Muscle layer of duodenum (tissue), 2 donors: ENCODE data around the gene MRTO4.

Source experiments
- H3K27ac ChIP-seq: one replicate; pipeline ENCODE4 v1.7.0; 2013; ENCODE audit warnings: mild to moderate bottlenecking, low read length
- H3K27me3 ChIP-seq: one replicate; pipeline ENCODE4 v1.7.0; 2013; ENCODE audit warnings: low read depth, mild to moderate bottlenecking, control low read depth, low read length
- H3K36me3 ChIP-seq, 2 donors: one replicate each; pipeline ENCODE4 v1.7.0; 2013; ENCODE audit warnings: low read length in 2 of 2, control low read depth in 1 of 2, mild to moderate bottlenecking in 1 of 2; ENCODE audit not compliant: insufficient read depth in 2 of 2, control insufficient read depth in 1 of 2
- H3K4me1 ChIP-seq, 2 donors: one replicate each; pipeline ENCODE4 v1.7.0; 2013; ENCODE audit warnings: low read length in 2 of 2, mild to moderate bottlenecking in 2 of 2, control low read depth in 1 of 2, moderate library complexity in 1 of 2; ENCODE audit not compliant: insufficient read depth in 2 of 2, control insufficient read depth in 1 of 2
- H3K4me3 ChIP-seq, 2 donors: one replicate each; pipeline ENCODE4 v1.7.0; 2013; ENCODE audit warnings: low read length in 2 of 2, low read depth in 1 of 2, mild to moderate bottlenecking in 1 of 2
- H3K9me3 ChIP-seq, 2 donors: one replicate each; pipeline ENCODE4 v1.7.0; 2013; ENCODE audit warnings: low read length in 2 of 2, control low read depth in 1 of 2, mild to moderate bottlenecking in 1 of 2; ENCODE audit not compliant: control insufficient read depth in 1 of 2
- donor health status: healthy.

MRTO4 gene

DNA sequence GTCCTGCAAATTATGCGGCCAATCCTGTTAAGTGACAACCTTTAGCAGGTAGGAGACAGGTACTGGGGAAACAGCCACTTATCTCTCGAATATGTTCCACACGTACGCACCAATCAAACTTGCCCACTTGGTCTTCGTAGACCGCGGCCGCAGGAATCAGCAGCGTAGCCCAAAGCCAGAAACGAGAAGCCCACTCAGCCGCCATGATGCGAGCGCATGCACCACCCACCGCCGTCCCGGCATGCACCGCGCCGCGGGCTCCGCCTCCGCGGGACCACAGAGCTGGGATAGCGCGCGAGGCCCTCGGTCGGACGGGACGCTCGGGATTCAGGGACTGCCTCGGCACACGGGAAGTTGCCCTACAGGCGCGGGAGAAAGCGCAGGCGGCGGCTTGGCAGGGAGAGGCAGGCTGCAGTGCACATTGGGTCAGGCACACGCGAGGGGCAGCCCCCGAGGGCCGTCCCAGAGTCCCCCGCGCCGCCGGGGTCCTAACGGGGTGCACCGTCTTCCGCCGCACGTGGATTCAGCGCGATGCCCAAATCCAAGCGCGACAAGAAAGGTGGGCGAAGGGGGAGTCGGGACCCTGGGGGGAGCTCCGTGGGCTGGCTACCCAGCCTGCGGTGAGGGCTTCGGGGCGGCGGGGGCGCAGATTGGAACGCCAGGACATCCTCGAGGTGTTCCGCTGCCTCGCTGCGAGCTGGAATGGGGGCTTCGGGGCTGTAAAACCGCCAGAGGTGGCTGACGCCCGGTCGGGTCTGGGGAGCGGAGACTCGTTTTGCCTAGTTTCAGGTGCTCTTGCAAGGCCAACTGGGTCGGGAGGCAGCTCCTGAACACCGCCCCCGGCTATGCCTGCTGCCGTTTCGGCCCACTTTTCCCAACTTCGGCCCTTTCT lies at the start of gene MRTO4, which contains the start of gene EMC1:
Gene MRTO4 (plus strand): TSS at position 501 of the 892 bp plus-strand sequence. CDS start 31 bp downstream, at position 532.
Gene EMC1 (minus strand): TSS at position 220 of the 892 bp plus-strand sequence. CDS start 15 bp downstream, at position 205.
- H3K4me1 ChIP-seq, result peaks cover 15 to 35% of the 10 kb centered on the region in 2 donors
- no peaks in the 10 kb centered on the region for H3K9me3 ChIP-seq
- H3K4me3 ChIP-seq, result peak within 1 kb of the TSS; percentile 98 to 99
- no peaks in the 10 kb centered on the region for H3K27me3 ChIP-seq
- peaks cover 9% of the 10 kb centered on the region in 2 donors for H3K36me3 ChIP-seq
- H3K27ac ChIP-seq, result peak within 1 kb of the TSS; percentile 84

DNA sequence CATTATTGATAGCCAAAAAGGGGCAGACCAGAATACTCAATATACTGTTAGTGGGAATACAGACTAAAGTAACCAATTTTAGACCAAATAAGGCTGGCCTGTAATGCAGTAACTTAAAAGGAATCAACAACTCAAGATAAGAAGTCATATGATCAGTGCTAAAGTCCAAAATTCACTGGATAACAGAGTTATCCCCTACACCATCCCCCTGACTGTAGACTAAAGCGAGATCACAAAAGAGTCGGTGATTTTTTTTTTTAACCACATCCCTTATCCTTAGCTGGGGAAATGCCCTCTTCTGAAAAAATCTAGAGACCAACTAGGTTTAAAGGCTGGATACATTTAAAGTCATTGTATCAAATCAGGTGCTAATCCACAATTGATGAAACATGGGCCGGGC lies 49.2 kb upstream of the MRTO4 start:
- peaks cover 27 to 31% of the 10 kb centered on the region in 2 donors for H3K36me3 ChIP-seq
- H3K4me1 ChIP-seq, result peaks cover 4 to 75% of the 10 kb centered on the region in 2 donors
- no peak overlapping the region for H3K27ac ChIP-seq
- no peaks in the 10 kb centered on the region for H3K27me3 ChIP-seq
- H3K4me3 ChIP-seq, result no peak overlapping the region
- H3K9me3 ChIP-seq, result no peaks in the 10 kb centered on the region

DNA sequence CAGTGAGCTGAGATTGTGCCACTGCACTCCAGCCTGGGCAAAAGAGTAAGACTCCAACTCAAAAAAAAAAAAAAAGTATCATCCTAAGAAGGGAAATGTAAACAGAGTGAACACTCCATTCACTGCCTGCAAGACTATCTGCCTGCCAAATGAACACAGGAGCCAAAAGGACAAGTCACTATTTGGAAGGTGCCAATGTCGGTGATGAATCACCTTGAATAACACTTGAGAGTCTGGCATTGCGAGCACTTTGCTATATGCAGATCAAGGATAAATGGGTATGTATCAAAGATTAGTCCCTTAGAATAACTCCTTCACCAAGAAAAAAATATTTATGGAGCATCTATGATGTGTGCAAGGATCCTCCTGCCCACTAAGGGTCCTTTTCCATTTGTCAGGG lies 48.2 kb upstream of the MRTO4 start:
- peaks cover 17 to 21% of the 10 kb centered on the region in 2 donors for H3K36me3 ChIP-seq
- H3K4me1 ChIP-seq, result peaks cover 6 to 84% of the 10 kb centered on the region in 2 donors
- H3K27ac ChIP-seq, result no peak overlapping the region
- H3K27me3 ChIP-seq, result no peaks in the 10 kb centered on the region
- no peaks in the 10 kb centered on the region for H3K9me3 ChIP-seq
- H3K4me3 ChIP-seq, result no peak overlapping the region

DNA sequence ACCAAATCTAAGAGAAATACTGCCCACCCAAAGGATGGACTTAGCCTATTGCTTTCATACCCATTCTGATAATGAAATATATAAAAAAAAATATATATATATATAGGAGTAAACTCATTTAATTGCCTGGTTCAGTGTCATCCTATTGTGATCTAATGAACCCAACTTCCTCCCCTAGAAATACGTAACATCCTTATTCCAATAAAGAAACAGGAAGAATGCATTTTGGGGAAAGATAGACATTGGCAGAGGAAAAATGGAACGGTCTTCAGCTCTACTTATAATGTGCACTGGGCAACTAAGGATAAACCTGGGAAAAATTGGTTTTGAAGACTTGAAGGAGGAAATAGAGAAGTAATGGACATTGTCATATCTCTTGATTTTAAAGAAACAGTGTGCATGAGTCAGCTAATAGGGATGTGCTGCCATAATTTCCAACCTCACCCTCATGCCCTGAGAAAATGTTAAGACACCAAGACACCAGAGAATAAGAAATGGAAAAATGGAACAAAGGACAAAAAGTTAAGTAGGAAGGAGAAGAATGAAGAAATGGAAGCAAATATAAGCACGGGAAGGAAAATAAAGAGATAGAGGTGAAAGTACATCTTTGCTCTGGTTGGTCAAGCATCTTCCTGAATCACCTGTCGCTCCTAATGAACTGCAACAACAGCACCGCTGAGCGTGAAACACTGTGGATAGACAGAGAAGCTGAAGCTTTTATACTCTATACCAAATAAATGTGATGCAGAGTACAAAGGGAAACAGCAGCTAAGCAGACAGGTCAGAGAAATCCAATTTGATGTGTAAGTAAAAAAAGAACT lies 46.9 kb upstream of the MRTO4 start:
- Histone ChIP-seq H3K4me1 (peaks cover 14 to 81% of the 10 kb centered on the region in 2 donors), H3K4me3 (no peak overlapping the region), H3K9me3 (no peaks in the 10 kb centered on the region), H3K36me3 (peaks cover 9 to 17% of the 10 kb centered on the region in 2 donors), H3K27ac (no peak overlapping the region), H3K27me3 (no peaks in the 10 kb centered on the region)

DNA sequence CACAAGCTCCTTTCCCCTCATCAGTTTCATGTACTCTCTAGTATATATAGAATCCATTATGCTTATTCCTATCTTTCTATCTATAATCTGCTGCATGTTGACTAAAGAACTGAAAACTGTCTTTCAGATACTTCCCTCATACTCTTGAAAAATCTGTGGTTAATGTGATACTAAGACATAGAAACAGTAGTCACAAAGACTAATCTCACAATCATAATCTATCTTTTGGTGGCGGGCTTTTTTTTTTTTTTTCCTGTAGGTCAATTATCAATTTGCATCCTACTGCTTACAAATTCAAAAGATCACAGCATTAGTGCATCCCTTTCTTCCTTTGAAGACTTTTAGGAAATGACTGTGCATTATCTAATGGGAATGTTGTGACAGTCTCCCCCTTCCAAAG lies 46.2 kb upstream of the MRTO4 start:
- no peak overlapping the region for H3K4me3 ChIP-seq
- H3K4me1 ChIP-seq, result peaks cover 14 to 74% of the 10 kb centered on the region in 2 donors
- H3K27me3 ChIP-seq, result no peaks in the 10 kb centered on the region
- H3K27ac ChIP-seq, result no peak overlapping the region
- H3K36me3 ChIP-seq, result peaks cover 5 to 18% of the 10 kb centered on the region in 2 donors
- H3K9me3 ChIP-seq, result no peaks in the 10 kb centered on the region

DNA sequence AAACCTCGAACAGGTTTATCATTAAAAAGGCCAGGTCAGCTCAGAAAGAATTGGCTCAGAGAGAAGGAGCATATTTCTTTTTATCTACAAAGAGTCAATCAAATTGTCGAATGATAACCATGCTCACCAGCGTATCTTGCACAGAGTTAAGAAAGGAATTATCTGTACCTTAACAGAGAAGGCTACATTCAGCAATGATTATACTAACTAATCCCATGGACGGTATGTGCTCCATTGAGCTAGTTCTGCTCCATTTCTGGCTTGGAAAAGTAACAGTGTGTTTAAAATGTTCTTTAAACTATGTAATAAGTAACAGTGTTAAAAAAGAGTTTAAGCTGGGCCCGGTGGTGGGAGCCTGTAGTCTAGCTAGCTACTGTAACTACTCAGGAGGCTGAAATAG lies 45.8 kb upstream of the MRTO4 start:
- Histone ChIP-seq H3K4me3 (no peak overlapping the region), H3K9me3 (no peaks in the 10 kb centered on the region), H3K4me1 (peaks cover 14 to 73% of the 10 kb centered on the region in 2 donors), H3K27me3 (no peaks in the 10 kb centered on the region), H3K36me3 (peaks cover 5 to 16% of the 10 kb centered on the region in 2 donors), H3K27ac (no peak overlapping the region)

DNA sequence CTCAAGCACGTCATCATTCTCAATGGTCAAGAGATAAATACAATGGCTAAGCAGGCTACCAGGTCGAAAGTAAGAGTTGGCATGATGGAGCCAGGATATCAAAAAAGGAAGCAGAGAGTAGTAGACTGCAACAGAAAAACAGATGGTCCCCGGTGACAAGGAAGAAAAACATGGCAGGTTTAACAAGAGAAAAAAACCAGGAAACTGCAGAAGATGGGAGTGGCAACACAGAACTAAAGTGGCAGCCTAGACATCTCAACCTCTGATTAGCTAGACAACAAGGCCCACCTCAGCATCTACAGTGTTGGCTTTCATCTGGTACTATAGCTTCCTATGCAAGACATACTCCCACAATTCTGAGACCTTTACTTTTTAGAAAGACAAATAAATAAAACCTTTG lies 44.7 kb upstream of the MRTO4 start:
- Histone ChIP-seq H3K4me1 (peaks cover 14 to 77% of the 10 kb centered on the region in 2 donors), H3K4me3 (no peak overlapping the region), H3K27ac (no peak overlapping the region), H3K27me3 (no peaks in the 10 kb centered on the region), H3K36me3 (peaks cover 0 to 11% of the 10 kb centered on the region in 2 donors), H3K9me3 (no peaks in the 10 kb centered on the region)

DNA sequence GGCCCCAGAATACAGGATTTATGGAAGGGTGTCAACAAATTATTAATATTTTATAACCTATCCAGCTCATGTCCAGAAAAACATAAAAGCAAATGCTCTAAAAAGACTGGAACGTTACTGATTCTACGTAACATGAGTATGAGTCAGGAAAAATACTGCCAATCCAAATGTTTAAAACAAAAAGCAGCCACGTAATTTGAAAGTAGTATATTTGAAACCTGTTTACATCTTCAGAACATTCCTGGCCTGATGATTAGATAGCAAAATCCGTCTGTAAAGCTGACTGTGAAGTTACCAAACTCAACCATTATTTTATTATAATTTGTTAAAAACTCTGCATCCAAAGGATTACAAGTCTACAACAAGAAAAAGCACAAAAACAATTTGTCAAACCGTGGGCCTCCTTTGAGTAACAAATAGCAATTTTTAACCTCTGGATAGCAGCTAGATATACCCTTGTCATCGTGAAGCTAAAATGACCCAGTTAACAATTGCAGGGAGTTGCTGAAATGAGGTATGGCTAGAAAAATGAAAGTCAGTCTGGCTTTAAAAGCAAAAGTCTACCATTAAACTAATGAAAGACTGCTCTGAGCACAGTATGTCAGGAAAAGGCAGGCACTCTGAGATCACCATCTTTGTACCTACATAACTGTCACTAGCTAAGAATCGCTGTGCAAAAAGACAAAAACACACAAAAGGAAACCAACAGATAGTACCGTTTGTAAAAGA lies 42.7 kb upstream of the MRTO4 start:
- peaks cover 2 to 18% of the 10 kb centered on the region in 2 donors for H3K36me3 ChIP-seq
- H3K9me3 ChIP-seq, result no peaks in the 10 kb centered on the region
- no peaks in the 10 kb centered on the region for H3K27me3 ChIP-seq
- H3K4me1 ChIP-seq, result peaks cover 18 to 64% of the 10 kb centered on the region in 2 donors
- H3K27ac ChIP-seq, result peak overlapping the region; percentile 95
- H3K4me3 ChIP-seq, result peak overlapping the region; percentile 87 to 93

DNA sequence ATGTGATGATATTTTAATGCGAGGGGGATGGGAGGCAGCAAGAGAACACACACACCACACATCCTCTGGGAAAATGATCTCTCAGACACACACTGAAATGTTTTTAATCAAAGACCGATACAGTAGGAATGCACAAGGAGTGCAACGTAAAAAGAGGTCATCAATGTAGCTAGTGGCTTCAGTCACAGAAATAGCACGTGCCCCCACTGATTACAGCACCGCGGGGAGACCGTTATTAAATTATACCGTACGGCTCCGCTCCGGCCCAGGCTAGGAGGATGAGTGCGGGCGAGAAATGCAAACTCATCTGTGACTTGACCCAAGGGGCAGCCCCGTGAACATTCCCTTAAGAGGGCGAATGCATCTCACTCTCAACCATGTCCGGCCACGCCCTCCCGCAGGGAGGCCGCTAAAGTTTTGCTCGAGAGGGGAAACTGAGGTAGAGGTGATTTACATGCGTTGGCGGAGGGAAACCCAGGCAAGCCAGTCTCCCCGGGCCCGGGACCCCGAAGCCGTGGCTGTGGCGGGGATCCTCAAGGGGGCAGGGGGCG lies 42.1 kb upstream of the MRTO4 start:
- no peaks in the 10 kb centered on the region for H3K27me3 ChIP-seq
- peak overlapping the region; percentile 95 for H3K27ac ChIP-seq
- H3K4me1 ChIP-seq, result peaks cover 18 to 59% of the 10 kb centered on the region in 2 donors
- H3K36me3 ChIP-seq, result peaks cover 5 to 19% of the 10 kb centered on the region in 2 donors
- peak overlapping the region; percentile 87 to 93 for H3K4me3 ChIP-seq
- H3K9me3 ChIP-seq, result no peaks in the 10 kb centered on the region

DNA sequence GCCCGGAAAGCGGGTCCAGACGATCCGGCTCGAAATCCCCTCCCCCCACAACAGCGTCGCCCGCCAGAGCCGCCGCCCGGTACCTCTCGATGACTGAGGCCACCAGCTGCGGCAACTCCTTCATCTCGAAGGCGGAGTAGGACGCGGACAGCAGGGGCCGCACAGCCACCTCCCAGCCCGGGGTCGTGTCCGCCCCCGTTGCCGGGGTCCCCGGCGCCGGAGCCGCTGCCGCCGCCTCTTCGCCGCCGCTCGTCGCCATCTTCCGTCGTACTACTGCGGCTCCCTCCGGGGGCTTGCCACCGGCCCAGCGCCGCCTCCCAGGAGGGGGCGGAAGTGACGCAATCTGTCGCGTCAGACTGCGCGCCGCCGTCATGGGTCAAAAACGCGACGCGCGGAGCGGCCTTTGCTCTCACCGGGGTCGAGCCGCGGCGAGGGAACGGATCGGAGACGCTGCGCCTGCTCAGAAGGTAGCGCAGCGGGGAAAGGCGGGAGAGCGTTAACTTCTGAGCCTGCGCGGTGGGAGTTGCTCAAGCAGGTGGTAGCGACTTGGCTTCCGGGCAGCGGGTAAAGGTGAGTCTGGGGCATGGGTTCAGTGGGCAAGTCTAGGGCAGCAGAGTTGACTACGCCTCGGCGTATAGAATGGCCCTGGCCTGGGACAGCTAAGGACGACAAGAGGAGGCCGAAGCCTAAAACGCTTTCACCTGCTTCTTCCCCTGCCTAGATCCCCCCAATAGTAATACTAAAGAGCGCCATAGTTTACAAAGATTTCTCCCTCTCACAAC lies 41.4 kb upstream of the MRTO4 start, which contains the start of gene UBR4:
Gene UBR4 (minus strand): TSS at position 277 of the 782 bp plus-strand sequence. CDS start 18 bp downstream, at position 259.
- Histone ChIP-seq H3K9me3 (no peaks in the 10 kb centered on the region), H3K27ac (peak within 1 kb of the TSS; percentile 95), H3K4me1 (peaks cover 18 to 53% of the 10 kb centered on the region in 2 donors), H3K4me3 (peak within 1 kb of the TSS; percentile 87 to 93), H3K36me3 (peaks cover 5 to 19% of the 10 kb centered on the region in 2 donors), H3K27me3 (no peaks in the 10 kb centered on the region)
